ENCODE data around the gene TAF6.

GRCh38 chr7:100107890-100108289, 11.3 kb downstream of the TAF6 start:
- TF ChIP-seq, protein P1, sequence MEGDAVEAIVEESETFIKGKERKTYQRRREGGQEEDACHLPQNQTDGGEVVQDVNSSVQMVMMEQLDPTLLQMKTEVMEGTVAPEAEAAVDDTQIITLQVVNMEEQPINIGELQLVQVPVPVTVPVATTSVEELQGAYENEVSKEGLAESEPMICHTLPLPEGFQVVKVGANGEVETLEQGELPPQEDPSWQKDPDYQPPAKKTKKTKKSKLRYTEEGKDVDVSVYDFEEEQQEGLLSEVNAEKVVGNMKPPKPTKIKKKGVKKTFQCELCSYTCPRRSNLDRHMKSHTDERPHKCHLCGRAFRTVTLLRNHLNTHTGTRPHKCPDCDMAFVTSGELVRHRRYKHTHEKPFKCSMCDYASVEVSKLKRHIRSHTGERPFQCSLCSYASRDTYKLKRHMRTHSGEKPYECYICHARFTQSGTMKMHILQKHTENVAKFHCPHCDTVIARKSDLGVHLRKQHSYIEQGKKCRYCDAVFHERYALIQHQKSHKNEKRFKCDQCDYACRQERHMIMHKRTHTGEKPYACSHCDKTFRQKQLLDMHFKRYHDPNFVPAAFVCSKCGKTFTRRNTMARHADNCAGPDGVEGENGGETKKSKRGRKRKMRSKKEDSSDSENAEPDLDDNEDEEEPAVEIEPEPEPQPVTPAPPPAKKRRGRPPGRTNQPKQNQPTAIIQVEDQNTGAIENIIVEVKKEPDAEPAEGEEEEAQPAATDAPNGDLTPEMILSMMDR (IDR thresholded peaks at IDR 0.05; ENCODE audit: insufficient read depth, low read length, poor library complexity, severe bottlenecking), result no peak
- TF ChIP-seq EZH2phosphoT487 (conservative IDR thresholded peaks at IDR 0.05; ENCODE audit: low read length), result no peak
